Neutrophil (primary cell): ENCODE results near the gene PGA5.
"Not testable (repeated sequence)": the region's sequence is repeated elsewhere in the genome, so short reads cannot be mapped to it uniquely, and the experiment has no call there.

Source experiments
- H3K27ac ChIP-seq: fragments of 200-600 bp; sonication (generic); 2 replicates; pipeline ENCODE4 v1.5.1; 2016; ENCODE audit warnings: mild to moderate bottlenecking, moderate library complexity
- H3K27me3 ChIP-seq: fragments of 200-600 bp; sonication (generic); 2 replicates; pipeline ENCODE4 v1.6.0; 2016; ENCODE audit warnings: mild to moderate bottlenecking
- H3K36me3 ChIP-seq: fragments of 200-600 bp; sonication (generic); 2 replicates; pipeline ENCODE4 v1.5.1; 2017
- H3K4me1 ChIP-seq, 2 experiments: fragments of 200-600 bp in 1 of 2; sonication (generic) in 1 of 2; 1 replicate in 1 of 2; 2 replicates in 1 of 2; pipeline versions ENCODE4 v1.5.1 to v1.6.1; 2013 to 2016; ENCODE audit warnings: low read depth in 1 of 2, low read length in 1 of 2, mild to moderate bottlenecking in 1 of 2, moderate library complexity in 1 of 2; ENCODE audit not compliant: control insufficient read depth in 1 of 2, insufficient read depth in 1 of 2
- H3K4me3 ChIP-seq, 2 experiments: fragments of 200-600 bp in 1 of 2; sonication (generic) in 1 of 2; 1 replicate in 1 of 2; 2 replicates in 1 of 2; pipeline ENCODE4 v1.5.1; 2013 to 2016; ENCODE audit warnings: low read depth in 1 of 2, low read length in 1 of 2, mild to moderate bottlenecking in 1 of 2, moderate library complexity in 1 of 2
- H3K9me3 ChIP-seq: fragments of 200-600 bp; sonication (generic); 2 replicates; pipeline ENCODE4 v1.5.1; 2016
- TF ChIP-seq, protein P1 (sequence below): fragments of 200-600 bp; sonication (generic); IDR thresholded peaks from 2 replicates; pipeline ENCODE4 v1.5.1; 2016; ENCODE audit warnings: antibody characterized with exemption

The PGA5 gene

GRCh38 chr11:61250796-61251765 lies 10.1 kb downstream of the PGA5 start:
- H3K27me3 ChIP-seq, H3K27ac ChIP-seq, H3K4me3 ChIP-seq, H3K9me3 ChIP-seq, H3K36me3 ChIP-seq, H3K4me1 ChIP-seq: not testable (repeated sequence)

DNA sequence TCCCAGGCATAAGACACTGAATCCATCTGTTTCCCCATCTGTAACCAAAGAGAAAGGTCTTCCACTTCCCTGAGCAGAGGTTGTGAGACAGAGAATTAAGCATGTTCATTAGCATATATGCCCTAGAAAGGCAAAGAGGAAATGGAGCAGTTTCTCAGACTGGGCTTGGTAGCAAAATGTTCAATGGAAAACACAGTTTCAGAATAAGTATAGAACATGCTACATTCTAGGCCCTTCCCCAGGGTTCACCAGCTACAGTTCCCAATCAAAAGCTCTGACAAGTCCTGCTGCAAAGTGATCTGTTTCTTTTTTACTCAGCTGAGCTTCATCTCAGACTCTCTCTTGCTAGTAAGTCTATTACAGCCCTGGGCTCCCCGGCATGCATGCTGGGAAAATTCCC lies 11.4 kb downstream of the PGA5 start:
- H3K27me3 ChIP-seq, H3K4me3 ChIP-seq, H3K27ac ChIP-seq, H3K4me1 ChIP-seq, H3K9me3 ChIP-seq, H3K36me3 ChIP-seq: not testable (repeated sequence)

DNA sequence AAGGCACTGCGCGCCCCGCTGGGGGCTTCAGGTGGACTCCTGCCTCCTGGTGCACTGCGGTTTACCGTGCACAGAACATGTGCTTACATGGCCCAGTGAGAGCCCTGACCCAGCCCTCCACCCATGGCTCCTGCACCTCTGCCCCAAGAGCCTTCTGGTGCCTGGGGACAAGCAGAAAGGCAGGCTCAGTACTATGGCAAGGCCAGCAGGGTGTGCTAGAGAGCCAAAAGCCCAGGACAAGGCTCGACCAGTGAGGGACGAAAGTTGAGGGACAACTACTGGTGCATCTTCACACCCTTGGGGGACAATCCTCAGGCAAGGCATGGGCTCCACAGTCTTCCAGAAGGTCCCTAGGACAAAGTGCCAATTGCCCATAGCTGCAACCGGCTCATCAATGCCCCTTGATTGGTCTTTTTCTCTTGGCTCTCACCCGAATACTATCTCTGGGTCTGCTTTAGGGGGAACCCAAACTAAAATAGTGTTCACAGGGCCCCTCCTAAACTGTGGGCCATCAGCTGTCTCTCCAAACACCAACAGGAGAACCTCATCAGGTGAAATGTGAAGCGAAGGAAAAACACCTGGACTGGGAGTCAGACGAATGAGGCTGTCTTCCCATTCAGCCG lies 13.5 kb downstream of the PGA5 start:
- no peaks in the 10 kb centered on the region for H3K27me3 ChIP-seq
- no peaks in the 10 kb centered on the region for H3K36me3 ChIP-seq
- TF ChIP-seq, protein P1, sequence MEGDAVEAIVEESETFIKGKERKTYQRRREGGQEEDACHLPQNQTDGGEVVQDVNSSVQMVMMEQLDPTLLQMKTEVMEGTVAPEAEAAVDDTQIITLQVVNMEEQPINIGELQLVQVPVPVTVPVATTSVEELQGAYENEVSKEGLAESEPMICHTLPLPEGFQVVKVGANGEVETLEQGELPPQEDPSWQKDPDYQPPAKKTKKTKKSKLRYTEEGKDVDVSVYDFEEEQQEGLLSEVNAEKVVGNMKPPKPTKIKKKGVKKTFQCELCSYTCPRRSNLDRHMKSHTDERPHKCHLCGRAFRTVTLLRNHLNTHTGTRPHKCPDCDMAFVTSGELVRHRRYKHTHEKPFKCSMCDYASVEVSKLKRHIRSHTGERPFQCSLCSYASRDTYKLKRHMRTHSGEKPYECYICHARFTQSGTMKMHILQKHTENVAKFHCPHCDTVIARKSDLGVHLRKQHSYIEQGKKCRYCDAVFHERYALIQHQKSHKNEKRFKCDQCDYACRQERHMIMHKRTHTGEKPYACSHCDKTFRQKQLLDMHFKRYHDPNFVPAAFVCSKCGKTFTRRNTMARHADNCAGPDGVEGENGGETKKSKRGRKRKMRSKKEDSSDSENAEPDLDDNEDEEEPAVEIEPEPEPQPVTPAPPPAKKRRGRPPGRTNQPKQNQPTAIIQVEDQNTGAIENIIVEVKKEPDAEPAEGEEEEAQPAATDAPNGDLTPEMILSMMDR: no peak
- no peak overlapping the region for H3K27ac ChIP-seq
- H3K9me3 ChIP-seq: no peaks in the 10 kb centered on the region
- H3K4me3 ChIP-seq: no peak overlapping the region
- H3K4me1 ChIP-seq: no peaks in the 10 kb centered on the region

DNA sequence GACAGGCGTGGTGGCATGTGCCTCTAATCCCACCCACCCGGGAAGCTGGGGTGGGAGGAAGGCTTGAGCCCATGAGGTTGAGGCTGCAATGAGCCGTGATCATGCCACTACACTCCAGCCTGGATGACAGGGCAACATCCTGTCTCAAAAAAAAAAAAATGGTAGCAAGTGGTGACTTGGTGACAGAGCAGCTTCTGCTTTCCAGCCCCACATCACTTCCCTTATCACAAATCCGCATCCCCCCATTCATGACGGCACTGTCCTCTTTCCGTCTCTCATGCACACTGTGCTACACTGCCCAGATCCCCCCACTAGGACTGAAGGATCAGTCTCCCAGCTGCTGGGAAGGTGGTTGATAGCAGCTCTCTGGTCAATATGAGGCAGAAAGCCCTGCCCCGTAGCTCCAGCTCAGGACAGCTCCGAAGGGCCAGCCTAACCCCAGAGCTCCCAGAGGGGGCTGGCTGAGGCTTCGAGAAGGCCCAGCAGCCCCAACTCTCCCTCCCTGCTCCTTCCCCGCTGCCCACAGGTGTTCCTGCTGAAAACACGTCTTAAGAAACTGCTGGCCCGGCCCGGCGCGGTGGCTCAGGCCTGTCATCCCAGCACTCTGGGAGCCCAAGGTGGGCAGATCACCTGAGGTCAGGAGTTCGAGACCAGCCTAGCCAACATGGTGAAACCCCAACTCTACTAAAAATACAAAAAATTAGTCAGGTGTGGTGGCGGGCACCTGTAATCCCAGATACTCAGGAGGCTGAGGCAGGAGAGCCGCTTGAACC lies 15.9 kb downstream of the PGA5 start:
- TF ChIP-seq, protein P1: no peak
- Histone ChIP-seq H3K4me3 (no peak overlapping the region), H3K27me3 (no peaks in the 10 kb centered on the region), H3K27ac (no peak overlapping the region), H3K4me1 (no peaks in the 10 kb centered on the region), H3K36me3 (no peaks in the 10 kb centered on the region), H3K9me3 (no peaks in the 10 kb centered on the region)

DNA sequence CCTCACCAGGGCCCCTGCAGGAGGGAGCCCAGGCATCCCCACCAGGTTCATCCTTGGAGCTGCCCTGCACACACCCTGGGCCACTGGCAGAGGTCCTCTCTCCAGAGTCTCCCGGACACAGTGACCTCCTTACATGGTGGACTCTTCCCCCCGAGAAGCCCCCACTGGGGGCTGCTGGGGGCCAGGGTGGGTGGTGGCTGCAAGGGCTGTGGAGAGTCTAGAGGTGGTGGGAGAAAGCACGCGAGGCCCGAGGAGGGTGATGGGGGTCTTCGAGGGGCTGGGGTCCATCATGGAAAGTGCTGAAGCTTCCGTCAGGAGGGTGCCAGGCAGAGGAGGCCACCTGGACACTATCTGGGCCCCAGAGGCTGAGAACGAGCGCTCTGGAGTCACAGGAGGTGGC lies 17.6 kb downstream of the PGA5 start:
- H3K9me3 ChIP-seq: no peaks in the 10 kb centered on the region
- no peaks in the 10 kb centered on the region for H3K27me3 ChIP-seq
- H3K27ac ChIP-seq: no peak overlapping the region
- TF ChIP-seq, protein P1: no peak
- no peaks in the 10 kb centered on the region for H3K4me1 ChIP-seq
- H3K4me3 ChIP-seq: no peak overlapping the region
- no peaks in the 10 kb centered on the region for H3K36me3 ChIP-seq

GRCh38 chr11:61259363-61259762 lies 18.4 kb downstream of the PGA5 start:
- Histone ChIP-seq H3K36me3 (no peaks in the 10 kb centered on the region), H3K27ac (no peak overlapping the region), H3K27me3 (no peaks in the 10 kb centered on the region), H3K4me1 (no peaks in the 10 kb centered on the region), H3K9me3 (no peaks in the 10 kb centered on the region), H3K4me3 (no peak overlapping the region)
- TF ChIP-seq, protein P1: no peak
